ENCODE measurements around the gene NEDD1.

NEDD1 gene, protein sequence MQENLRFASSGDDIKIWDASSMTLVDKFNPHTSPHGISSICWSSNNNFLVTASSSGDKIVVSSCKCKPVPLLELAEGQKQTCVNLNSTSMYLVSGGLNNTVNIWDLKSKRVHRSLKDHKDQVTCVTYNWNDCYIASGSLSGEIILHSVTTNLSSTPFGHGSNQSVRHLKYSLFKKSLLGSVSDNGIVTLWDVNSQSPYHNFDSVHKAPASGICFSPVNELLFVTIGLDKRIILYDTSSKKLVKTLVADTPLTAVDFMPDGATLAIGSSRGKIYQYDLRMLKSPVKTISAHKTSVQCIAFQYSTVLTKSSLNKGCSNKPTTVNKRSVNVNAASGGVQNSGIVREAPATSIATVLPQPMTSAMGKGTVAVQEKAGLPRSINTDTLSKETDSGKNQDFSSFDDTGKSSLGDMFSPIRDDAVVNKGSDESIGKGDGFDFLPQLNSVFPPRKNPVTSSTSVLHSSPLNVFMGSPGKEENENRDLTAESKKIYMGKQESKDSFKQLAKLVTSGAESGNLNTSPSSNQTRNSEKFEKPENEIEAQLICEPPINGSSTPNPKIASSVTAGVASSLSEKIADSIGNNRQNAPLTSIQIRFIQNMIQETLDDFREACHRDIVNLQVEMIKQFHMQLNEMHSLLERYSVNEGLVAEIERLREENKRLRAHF

DNA sequence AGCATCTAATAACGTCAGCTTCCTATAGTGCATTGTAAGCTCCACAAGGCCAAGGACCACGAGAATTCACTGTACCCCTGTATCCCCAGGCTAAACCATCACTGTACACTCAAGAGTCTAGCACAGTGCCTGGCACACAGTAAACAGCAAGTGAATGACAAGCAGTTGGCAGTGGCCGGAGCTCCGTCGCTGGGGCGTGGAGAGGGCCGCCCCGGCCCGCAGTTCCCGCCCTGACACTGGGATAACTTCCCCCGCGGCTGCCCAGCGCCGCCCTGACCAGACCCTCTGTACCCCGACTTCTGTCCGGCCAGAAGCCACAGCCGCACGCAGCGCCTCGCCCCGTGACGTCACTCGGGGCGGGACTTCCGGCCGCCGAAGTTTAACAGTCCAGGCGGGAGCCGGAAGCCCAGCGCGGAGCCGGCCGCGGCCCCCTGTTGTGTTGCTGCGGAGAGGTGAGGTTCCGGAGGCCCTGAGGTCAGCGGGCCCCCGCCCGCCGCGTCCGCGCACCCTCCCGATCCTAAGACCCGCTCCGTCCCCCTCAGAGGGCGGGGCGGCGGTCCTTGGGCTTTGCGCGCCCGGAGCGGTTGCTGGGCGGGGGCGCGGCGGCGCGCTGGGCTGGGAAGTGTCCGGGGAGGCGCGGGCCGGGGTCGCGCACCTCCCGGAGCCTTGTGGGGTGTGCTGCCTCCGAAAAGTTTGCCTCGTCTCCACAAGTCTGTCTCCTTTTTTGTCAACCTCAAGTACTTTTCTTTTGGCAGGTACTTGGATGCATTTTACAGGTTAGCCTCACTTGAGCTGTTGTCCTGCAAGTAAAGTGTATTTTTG, at the start of gene NEDD1:
NEDD1 (plus strand) TSS at position 409 of the 822 bp plus-strand sequence. CDS start 2,503 bp downstream, outside the sequence.
- peak; percentile 57 for DNase-seq

DNA sequence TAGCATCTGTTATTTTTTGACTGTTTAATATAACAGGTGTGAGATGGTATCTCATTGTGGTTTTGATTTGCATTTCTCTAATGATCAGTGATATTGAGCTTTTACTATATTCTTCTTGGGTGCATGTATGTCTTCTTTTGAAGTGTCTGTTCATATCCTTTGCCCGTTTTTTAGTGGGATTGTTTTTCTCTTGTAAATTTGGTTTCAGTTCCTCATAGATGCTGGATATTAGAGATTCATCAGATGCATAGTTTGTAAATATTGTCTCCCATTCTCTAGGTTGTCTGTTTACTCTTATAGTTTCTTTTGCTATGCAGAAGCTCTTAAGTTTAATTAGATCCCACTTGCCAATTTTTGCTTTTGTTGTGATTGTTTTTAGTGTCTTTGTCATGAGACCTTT, 48.9 kb upstream of the NEDD1 start:
- no peak for DNase-seq

DNA sequence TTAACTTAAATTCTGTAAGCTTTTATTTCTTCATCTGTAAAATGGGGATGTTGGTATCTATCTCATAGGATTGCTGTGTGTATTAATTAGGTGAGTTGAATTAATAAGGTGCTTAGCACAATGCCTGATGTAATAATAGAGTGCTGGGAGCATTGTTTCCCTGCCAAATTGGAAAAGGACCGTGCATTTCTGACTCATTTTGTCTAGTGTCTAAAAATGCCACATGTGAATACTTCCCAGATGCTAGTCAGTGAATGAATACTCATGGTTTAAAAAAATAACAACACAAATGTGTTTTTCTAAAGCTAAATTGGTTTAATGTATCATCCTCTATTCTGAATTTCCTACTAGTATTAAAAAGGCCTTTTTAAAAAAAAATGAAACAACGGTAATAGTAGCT, 45.4 kb upstream of the NEDD1 start:
- DNase-seq: no peak

DNA sequence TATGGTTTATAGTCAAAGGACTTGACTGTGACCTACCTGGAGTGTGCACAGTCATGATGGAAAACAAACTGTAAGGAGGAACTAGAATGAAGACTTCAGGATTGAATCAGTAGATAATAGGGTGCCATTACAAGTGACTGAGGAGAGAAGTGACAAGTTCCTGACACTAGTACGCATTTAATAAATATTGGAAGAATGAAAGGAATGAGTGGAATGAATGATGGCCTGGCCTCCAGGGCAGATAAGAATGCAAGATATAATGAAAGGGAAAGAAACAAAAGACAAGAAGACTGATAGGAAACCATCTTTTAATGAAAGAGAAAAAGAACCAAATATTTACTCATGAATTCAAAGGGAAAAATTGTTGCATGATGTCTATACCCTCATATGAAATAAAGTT, 44.7 kb upstream of the NEDD1 start:
- DNase-seq: no peak

DNA sequence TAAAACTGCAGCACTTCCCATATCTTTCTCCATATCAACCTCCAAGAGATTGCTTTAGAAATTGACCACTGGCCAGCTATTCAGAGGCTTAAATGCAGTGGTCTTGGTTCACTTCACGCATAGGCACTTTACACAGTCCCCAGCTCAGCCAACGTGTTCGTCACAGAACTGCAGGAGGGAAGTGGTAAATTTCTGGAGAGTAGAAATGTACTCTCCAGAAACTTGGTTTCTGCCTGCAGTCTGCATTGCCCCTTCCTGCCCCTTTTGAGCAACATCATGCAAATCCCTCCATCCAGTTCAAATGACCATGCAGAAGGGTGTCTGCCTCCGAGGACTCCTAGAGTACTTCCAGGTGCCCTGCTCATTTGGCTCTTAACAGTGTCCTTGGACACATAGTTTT, 42.7 kb upstream of the NEDD1 start:
- DNase-seq: no peak

DNA sequence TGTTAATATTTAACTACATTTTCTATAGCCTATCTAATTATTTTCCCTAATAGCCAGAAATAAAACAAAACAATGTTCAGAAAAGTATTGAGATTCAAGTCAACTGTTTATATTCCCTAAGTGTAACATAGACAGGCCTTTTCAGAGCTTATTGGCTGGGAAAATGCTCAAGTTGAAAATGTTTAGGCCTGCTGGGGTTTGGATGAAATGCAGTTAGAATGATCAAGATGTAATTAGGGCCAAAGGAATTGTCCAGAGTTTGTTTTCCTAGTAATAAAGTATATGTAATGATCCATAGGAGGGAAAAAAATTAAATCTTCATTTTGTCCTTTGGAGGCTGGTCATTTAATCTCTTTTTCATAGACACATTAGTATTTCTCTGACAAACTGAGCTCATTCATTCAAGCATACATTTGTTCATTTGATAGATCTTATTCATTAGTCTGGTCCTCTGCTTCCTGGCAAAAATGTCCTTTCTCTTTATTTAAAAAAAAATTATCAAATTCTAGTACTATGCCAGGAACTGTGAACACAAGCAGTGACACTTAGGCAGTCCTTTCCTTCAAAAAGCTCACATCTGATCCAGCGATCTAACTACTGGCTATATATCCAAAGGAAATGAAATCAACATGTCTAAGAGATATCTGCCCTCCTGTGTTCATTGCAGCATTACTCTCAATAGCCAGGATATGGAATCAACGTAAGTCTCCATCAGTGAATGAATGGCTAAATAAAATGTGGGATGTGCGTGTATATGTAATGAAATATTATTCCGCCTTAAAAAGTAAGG, 40.1 kb upstream of the NEDD1 start:
- DNase-seq: peak; percentile 1

DNA sequence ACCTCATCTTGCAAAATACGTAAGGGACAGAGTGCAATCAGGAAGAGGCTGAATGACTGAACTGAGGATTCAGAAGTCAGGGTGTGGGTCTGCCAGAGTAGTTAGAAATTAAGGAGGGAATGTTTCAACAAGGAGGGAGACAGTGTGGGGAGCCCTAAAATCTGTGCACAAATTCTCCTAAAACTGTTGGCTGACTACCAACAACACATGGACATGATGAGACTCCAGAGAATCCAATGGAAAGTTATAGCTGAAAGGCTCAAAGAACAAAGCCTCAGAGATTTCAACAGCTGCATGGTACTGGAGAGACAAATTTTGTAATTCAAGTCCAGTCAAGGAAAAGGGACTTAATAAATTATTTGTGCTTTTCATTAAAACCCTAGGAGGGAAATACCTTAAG, 36.1 kb upstream of the NEDD1 start:
- DNase-seq: no peak

DNA sequence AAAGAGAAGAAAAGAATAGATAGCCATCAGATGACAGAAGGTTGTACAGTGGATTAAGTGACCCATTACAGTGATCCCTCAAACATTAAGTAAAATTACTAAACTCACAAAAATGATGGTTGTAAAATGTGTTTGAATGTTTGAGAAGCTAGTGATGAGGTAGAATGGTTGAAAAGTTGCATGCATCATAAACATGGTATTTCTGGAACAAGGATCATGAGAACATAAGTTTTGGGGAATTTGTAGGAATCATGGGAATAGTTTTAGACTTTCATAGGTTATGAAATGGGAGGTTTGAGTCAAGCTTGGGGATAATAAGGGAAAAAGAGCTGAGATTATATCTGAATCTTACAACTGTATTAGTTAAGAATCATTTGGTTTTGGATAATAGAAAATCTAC, 34.1 kb upstream of the NEDD1 start:
- no peak for DNase-seq

DNA sequence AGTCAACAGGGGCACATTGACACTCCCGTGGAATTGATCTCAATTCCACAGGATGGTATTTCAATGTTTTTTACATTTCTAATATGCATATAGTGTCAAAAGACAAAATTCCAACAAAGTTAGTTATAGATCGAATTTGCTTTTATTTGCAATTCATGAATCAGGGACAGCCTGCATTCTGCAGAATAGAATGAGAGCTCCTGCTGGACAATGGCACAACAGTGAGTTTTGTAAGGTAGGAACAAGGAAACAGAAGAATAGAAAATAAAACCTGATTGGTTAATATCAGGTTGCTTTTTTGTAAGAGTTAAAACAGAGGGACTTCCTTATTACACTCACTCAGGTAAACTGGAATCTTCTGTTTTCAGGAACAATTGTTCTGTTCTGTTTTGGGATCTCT, 32.8 kb upstream of the NEDD1 start:
- DNase-seq: no peak

DNA sequence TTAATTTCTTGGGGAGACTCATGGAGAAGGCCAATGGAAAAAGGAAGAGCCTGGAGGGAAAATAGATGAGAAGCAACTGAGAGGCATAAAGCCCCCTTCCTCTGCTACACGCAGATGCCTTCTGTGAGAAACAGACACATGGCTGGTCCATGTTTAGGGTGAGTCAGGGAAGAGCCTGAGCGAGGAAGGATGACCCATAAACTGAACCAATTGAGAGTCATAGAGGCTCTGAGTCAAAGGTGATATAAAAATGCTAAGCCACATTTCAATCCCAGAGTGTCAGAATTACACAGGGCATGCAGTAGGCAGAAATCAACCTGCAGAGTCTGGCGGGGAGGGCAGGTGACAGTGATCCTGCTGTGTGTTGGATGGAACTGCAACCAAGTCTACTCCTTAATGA, 30.1 kb upstream of the NEDD1 start:
- no peak for DNase-seq

DNA sequence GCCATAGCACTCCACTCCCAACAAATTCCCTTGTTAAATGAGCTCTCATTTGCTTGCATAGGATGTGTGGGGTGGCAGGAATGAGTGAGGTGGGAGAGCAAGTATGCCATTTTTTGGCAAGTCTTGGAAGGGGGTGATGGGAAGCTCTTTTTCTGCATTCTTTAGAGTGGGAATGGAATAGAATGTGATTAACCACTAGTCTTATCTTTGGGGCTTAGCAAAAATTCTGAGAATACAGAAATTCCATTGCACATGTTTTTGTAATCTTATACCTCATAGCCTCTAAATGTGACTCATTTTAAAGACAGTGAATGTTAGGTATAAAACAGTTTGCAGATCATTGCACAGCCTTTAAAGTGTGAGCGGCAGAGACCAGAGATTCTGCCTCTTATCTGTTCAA, 28.4 kb upstream of the NEDD1 start:
- no peak for DNase-seq

DNA sequence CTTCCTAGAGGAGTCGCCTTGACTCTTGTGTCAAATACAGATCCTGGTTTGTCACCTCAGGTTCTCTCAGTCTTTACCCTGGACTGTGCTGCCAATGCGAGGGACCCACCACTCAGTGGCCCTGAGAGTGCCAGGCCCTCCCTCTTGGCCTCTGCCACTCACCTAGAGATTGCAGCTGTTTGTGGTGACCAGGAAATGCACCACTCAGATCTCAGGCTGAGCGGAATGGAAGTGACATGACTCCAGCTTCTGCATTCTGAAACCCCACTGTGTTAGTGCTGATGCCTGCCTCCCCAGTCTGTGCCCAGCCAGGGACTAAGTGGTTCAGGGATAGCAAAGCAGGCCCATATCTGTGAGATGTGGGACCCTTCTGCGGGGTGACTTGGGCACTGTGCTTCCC, 27.8 kb upstream of the NEDD1 start:
- no peak for DNase-seq

DNA sequence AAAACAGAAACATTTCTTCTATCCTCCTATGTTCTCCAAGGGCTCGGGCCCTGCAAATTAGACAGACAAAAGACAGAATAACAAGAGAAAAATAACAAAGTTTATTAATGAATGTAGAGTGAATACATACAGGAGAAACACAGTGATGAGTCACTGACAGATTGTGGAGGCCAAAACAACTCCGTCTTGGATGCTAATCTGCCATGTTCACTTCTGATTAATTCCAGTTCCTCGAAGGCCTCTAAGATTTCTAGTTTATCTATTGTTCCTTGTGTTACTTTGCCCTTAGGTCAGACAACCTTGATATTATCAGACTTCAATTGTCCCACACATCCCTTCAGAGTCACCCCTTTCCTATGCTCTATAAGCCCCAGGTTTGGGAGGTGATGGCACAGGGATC, 26.8 kb upstream of the NEDD1 start:
- DNase-seq: no peak

DNA sequence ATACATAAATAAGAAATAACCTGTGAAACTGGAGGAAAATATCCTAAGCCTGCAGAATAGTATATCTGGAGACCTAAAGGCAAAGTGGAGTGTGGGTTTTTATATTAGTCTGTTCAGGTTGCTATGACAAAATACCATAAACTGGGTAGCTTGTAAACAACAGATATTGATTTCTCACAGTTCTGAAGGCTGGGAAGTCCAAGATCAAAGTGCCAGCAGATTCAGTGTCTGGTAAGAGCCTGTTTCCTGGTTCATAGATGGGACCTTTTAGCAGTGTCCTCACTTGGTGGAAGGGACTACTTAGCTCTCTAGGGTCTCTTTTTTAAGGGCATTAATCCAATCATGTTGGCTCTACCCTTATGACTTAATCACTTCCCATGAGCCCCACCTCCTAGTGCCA, 25.4 kb upstream of the NEDD1 start:
- DNase-seq: no peak

DNA sequence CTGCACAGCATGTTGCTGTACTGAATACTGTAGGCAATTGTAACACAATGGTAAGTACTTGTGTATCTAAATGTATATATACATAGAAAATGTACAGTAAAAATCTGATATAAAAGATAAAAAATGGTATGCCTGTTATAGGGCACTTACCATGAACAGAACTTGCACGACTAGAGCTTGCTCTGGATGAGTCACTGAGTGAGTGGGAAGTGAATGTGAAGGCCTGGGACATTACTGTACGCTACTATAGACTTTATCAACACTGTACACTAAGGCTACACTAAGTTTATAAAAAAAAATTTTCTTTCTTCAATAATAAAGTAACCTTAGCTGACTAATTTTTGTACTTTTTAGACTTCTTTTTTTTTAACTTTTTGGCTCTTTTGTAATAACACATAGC, 24.2 kb upstream of the NEDD1 start:
- DNase-seq: no peak

DNA sequence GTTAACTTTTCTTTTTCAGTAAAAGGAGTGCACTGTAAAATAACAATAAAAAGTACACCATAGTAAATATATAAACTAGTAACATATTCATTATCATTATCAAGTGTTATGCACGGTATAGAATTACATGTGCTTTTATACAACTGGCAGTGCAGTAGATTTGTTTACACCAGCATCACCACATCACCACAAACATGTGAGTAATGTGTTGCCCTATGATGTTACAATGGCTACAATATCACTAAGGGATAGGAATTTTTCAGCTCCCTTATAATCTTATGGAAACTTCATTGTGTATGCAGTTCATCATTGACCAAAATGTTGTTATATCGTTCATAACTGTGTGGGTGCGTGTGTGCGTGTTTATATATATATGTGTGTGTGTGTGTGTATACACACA, 23.5 kb upstream of the NEDD1 start:
- no peak for DNase-seq

DNA sequence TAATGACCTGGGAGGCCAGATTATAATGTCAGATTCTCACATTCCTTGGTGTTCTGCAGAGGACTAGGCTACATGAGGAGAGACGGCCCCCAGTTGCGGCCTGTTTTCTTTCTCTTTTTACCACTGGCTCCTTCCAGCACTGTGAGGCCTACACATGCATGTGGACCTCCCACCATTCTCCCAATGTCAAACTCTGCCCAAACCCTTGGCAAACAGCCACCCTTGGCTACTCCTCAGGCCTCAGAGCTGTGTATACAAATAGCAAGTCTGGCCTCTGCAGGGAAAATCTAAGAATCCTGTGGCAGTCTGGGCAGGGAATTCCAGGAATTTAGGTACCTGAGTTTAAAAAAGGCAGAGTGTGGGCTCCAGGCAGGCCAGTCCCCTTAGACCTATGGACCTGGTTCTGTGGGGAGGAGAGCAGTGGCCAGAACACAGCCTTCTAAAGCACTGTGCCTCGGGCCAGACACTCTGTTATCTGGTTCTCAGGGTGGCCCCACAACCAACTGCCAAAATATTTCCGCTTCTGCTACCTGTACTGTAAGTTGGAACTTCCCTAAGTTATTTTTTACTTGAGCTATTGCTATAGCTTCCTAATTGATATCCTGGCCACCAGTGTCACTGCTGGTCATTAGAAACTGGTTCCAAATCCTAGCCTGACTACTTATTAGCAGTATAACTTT, 19.9 kb upstream of the NEDD1 start:
- DNase-seq: no peak

DNA sequence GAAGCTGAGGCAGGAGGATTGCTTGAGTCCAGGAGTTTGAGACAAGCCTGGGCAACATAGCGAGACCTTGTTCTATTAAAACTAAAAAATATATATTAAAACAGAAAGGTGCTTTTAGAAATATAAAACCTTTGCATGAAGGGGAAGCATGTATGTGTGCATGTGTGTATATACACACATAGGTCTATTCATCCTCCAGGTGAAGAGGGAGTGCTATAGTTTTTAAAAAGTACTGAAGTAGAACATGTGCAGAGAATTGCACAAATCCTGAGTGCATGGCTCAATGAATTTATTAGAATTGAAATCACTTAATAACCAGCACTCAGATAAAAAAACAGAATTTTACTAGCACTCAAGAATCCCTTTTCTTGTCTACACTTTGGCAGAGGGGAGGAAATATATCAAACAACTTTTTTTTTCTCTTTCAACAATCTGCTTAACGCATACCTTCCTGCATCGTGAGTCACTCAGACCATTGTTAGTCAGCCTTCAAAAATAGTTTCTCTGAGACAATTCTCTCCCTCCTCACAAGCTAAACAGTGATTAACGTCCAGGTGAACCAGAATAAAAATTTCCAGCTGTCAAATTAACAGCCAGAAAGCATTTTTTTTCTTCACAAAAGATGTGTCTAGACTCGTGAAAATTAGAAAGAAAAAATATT, 17.7 kb upstream of the NEDD1 start:
- DNase-seq: no peak

DNA sequence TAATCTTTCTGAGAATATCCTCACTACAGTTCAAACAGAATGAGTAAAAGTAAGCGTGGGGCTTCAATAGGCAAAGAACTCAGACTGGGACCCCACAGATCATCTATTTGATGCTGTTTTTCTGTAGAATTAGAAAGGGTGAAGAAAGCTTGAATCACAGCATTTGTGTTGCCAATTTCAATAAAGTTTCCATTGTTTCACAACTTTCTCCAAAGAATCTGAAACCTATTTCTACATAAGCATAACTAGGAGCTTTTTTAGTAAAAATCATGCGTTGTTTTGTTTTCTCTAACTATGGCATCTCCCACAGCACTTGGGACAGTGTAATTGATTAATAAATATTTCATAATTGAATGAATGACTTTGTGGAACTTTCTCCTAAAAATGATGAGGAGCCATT, 16.7 kb upstream of the NEDD1 start:
- DNase-seq: no peak

DNA sequence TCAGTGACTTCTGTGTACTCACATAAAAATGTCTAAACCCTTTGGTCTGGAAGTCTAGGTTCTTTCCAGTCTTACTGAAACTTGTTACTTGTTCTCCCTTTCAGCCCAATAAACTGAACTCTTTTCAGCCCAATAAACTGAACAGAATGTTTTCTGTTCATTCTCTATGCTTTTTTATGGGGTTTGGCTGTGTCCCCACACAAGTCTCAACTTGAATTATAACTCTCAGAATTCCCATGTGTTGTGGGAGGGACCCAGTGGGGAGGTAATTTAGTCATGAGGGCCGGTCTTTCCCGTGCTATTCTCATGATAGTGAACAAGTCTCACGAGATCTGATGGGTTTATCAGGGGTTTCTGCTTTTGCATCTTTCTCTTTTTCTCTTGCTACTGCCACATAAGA, 15.0 kb upstream of the NEDD1 start:
- DNase-seq: no peak

DNA sequence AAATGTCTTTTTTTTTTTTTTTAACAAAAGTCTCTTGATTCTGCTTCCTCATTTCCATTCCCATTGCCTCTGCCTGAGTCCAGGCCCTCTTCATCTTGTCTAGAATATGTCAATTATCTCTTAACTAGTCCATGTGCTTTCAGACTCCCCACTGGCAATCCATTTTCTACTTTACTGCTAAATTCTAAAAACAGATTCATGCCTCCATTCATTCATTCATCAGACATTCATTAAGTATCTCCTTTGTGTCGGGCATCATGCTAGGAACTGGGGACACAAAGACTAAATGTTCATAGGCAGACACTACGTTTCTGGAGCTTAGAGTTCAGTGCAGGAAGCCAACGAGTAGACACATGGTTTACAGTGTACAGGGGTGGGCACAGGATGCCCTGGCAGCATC, 9.6 kb upstream of the NEDD1 start:
- no peak for DNase-seq

DNA sequence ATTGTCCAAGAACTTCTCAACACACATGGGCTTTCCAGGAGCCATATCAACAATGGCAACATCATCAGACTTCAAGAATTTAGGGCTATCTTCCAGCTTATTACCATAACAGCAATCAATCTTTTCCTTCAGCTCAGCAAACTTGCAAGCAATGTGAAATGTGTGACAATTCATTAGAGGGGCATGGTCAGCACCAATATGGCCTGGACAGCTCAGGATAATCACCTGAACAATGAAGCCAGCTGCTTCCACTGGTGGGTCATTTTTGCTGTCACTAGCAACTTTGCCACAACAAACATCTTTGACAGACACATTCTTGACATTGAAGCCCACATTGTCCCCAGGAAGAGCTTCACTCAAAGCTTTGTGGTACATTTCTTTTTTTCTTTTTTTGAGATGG, 5.9 kb upstream of the NEDD1 start:
- no peak for DNase-seq
